DMS 273 (cell line): Measurements from ENCODE around the gene SH3RF2.
"Not testable (repeated sequence)": the region's sequence is repeated elsewhere in the genome, so short reads cannot be mapped to it uniquely, and the experiment has no call there.

ENCODE experiments used
- DNase-seq: peaks from one replicate; lab custom pipeline; 2025; ENCODE audit not compliant: unreplicated experiment; lab: John Stamatoyannopoulos, UW

Gene SH3RF2

DNA sequence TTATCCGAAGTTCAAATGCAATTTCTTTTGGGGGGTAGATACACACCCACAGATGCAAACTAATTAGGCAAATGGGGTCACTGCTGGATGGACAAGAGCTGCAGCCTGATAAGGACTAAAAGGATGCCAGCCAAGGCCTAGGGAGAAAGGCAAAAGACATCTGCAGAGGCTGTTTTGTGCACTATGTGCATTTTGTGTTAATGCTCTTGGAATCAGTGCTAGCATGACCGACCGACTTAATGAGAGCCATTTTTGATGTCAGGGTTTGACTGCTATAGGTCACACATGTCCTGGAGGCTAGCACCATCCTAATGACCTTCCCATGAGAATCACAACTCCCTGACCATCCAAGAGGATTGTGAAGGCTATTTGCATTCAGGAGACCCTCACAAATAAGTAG is 134.4 kb downstream of the SH3RF2 start:
- DNase-seq = no peak

DNA sequence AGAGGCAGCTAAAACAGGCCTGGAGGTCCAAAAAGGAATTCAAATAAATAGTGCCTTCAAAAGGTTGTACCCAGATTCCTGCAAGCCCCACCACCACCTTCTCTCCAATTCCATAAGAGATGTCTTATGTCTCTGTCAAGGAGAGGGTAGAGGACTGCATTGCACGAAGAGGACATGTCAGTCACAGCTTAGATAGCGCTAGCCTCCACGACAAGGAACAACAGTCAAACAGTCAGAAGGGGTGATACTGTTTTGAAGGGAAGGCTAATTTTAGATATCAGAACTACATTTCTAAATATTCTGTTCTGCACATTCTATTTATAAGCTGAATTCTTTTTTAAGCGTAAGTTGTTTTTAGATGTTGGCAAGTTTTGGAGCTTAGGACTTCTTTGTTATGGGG is 134.8 kb downstream of the SH3RF2 start:
- no peak for DNase-seq

DNA sequence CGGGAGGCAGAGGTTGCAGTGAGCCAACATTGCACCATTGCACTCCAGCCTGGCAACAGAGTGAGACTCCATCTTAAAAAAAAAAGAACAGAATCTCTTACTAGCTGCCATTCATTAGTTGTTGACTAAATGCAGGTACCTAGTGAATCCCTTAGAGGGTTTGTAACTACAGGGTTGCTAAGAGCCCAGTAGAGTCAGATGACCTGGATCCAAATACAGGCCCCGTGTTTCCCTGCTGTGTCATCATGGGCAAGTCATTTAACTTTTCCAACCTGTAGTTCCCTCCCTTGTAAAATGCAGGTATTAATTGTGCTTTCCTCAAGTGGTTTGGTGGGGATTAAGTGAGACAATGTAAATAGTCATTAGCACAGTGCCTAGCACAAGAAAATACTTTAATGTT is 136.2 kb downstream of the SH3RF2 start:
- DNase-seq = no peak

DNA sequence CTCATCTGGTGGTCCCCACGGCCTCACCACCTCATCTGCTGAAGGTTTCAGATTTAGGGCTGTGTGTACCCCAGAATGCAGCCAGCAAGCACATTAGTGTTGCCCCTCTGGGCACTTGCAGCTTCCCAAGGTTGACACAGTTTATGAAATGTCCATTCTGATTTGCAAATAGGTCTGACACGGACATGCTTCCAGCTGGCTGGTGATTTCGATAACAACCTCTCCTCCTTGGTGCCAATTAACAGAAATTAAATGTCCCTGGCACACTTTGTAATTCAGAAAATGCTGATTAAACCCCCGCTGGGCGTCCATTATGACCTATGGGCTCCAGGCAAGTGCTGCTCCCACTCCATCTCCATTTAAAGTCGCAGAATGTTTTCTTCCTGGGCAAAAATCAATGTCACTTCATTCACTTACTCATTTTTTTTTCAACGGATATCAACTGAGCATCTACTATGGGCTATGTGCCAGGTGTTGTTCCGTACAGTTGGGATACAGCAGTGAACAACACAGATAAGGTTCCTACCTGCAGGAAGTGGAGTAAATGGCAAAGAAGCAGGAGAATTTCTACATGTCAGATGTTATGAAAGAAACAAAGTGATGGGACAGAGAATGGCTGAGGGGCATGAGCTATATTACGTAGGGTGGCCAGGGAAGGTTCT is 137.0 kb downstream of the SH3RF2 start:
- DNase-seq = no peak

DNA sequence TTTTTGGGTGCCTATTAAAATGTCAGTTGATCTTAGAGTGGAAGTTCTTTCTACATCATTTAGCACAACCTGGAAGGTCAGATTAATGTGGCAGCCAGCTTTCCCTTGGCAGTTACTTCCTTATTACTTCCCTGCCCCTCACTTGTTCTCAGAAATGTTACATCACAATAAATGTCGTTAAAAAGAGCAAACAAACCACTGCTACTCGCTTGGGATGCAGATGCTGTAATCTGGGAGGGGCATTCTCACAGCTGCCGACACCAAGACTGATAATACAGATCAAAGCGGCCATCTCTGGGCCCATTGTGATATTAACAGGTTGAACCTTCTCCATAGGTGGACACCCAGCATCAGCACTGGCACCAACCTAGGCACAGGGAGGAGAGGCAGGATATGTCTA is 139.7 kb downstream of the SH3RF2 start:
- DNase-seq = no peak

DNA sequence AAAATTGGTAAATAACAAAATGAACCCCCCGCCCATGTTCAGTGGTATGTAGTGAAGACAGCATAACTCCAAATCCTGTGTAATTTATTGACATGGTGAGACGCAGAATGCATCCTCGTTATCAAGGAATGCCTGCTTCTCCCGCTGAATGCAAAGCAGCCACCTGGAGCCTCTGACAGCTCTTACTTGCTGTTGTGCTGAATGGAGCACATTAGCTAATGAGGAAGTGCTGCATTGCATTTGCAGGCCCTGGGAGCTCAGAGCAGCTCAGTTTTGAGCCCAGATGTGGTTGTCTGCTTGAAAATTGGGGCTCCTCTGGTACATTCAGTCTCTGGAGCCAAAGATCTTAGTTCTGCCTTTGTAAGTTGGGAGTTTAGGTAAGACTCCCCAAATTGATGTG is 140.1 kb downstream of the SH3RF2 start:
- DNase-seq = peak; percentile 14

DNA sequence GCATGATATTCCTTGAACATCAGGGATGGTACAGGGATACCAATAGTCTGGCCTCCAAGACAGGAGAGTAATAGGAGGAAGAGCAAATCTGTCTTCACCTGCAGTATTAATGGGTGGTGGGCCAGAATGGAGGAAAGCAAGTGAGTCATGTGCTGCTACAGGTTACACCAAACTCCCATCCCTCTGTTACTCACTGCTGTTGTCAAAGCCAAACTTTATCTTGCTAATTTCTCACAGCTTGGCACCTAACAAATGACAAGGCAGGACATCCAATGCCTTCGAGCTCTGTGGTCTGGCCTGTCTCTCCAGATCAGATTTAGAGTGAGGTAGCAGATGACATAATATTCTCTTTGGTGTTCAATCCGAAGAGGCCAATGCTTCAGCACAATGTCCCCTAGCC is 142.2 kb downstream of the SH3RF2 start:
- DNase-seq = no peak

DNA sequence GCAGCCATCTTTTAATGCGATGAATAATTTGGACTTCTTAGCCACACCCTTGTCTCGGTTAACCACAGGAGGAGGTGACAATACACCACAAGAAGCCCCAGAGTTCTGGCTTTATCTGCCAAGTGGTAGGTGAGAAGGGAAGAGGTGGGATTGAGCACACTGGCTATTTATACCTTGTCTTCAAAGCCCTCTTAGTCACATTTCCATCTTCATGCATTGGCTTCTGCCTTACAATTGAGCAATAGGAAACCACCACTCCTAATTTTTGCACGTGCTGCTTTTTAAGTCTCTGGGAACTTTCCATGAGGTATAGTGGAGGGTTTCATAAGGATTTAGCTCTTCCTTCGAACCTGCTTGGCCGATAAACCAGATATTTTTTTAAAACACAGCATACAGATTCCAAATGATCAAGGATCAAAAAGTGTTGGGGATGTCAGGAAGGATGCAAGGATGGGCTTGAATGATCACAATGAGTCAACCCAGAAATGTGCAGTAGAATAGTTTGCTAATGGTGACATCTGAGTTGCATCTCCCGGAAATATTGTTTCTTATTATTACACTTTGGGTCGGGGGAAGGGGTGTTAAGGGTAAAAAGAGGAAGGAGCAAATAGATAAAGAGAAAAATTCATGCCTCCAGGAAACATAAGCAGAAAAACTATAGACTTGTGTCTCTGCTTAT is 143.5 kb downstream of the SH3RF2 start:
- no peak for DNase-seq

DNA sequence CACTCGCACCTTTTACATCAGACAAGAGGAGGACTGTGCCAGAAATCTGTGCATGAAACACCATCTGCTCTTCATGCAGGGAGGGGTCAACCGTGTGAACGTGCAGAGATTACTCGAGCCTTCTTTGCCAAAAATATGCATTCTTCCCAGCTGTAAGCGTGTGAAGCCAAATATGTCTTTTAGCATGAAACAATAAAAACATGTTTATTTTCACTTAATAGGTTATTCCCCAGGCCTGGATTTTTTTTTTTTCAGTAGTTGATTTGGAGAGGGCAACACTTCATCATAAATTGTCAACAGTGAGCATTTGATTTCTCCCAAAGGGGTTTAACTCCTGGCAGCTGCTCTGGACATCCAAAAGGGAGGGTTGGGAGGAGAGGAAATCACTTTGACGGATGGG is 145.2 kb downstream of the SH3RF2 start:
- DNase-seq = peak; percentile 74

DNA sequence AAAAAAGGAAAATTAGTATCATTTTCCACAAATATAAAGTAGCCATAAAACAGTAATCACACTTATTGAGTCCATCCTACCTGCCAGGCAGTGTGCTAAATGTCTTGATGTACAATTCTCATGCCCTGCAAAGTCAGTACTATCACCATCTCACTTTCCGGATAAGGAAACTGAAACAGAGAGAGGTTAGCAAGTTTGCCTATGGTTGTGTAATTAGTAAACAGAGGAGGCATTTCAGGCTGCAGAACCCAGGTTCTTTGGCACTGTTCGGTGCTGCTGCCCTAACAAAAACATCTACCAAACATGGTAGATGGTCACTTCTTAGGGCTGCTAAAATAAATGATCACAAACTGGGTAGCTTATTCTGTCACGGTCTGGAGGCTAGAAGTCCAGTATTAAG is 146.4 kb downstream of the SH3RF2 start:
- DNase-seq = no peak

DNA sequence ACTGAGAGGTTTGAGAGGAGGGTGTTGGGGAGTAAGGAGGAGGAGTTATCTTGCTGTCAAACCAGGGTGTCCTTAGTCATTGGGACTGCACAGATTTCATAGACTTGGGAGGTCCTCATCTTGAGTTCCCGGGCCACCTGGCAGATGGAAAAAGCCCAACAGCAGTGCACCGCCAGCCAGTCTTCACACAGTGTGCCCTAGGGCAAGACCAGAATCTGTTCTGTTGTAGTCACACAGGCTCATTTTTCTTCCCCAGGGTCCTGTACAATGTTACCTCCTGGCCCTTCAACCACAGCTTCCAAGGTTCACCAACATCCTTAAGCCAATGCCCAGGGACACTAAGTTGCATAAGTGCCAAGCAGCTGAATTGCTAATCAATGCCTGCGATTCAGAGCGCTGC is 148.0 kb downstream of the SH3RF2 start:
- peak; percentile 26 for DNase-seq

DNA sequence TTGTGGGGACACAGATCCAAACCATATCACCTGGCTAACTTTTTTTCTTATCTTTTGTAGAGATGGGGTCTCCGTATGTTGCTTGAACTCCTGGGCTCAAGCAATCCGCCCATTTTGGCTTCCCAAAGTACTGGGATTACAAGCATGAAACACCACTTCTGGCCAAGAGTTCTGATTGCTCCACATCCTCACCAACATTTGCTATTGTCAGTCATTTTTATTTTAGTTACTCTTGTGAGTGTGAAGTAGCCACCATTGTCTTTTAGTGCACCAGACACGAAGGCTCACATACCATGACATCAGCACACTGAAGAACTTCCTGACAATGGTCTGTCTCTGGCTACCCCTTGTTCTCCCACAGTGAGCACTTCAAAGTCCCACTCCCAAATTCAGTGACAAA is 151.7 kb downstream of the SH3RF2 start:
- DNase-seq = no peak

DNA sequence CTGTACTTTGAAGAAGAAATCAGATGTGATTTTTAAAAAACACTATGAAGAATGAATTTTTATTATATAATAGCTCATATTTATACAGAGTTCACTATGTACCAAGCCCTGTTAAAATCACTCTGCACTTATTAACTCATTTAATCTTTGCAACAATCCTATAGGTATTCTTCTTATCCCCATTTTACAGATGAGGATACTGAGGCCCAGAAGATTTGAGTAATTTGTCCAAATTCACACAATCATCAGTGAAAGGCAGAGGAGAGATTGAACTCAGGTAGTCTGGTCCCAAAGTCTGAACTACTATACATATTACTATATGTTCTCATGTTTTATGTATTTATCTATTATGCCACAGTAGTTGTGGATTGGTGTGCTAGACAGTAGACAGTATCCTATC is 152.9 kb downstream of the SH3RF2 start:
- DNase-seq = no peak

DNA sequence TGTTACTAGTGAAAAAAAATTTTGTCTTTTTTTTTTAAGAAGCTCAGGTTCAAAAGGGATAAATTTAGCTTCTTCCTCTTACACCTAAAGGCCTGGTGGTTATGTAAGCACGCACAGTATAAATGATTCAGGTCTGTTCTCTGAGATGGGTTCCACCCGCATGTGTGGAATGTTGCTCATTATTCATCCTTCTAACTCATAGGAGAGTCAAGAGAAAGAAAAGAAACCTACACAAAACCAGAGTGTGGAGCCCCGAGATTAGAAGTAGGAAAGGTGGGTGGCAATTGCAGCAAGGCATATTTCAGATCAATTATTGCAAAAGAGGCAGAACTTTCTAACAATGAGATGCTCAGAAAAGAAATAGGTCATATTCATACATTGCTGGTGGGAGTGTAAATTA is 155.5 kb downstream of the SH3RF2 start:
- no peak for DNase-seq

DNA sequence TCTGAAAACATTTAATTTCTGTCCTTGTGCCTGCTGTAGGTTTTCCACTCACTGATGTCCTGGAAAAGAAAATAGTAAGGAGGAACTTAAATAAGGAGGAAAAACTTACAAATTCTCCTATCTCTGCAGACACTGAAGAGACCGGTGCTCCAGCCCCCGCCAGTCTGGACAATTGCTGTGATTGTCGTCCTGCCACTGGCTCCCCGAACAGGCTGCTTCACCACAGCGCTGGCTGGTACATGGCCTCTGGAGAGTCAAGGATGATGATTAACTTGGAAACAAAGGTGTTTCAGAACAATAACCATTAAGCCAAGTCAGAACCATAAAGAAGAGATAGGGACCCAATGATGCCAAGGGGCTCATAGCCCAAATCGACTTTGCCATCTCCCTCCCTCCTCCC is 161.7 kb downstream of the SH3RF2 start:
- no peak for DNase-seq

DNA sequence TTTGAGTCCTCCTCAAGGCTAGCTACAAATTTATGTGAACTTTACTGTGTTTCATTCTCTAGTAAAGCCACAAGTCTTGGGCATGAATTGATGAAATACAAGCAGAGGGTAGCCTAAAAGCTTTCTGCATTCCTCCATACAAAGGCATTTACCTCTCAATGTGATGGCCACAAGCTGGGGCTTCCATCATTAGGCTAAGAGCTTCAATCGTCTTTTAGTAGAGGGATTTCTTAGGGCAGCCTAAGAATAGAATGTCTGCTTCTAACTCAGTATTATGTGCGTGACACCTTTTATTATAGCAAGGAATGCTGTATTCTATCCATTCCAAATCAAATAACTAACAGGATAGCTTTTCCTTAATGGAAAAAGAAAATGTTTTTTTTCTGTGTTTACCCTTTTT is 165.3 kb downstream of the SH3RF2 start:
- DNase-seq = no peak

DNA sequence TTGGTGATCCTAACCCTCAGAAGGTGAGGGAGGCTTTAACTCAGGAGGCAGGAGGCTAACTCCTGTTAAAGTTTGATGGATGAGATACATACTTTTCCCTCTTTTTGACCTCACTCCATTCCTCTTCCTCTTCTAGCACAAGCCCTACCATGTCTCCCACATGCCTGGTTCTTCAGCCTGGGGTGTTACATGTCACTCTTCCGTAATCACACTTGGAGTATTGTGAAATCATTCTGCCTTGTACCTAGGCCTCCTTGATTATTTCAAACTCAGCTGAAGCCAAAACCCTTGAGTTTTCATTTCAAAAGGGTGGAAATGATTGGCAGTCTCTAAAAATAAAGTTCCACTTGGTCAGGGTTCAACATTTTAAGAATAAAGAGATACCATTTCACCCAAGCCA is 167.2 kb downstream of the SH3RF2 start:
- DNase-seq = no peak

DNA sequence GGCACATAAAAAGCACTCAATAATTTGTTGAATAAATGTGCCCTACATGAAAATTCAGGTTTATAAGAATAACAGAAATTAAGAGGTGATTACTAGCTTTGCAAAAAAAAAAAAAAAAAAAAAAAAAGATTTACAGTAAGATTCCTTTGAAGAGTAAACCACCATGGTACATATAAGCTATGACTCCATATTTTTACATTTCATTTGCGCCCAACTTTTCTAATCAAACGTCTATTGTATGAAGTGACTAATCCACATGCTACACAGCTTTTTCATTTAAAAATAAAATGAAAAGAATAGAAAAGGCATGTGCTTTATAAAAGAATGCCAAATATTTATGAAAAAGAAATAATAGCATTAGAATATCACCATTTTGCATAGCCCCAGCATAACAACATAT is 169.1 kb downstream of the SH3RF2 start, which contains the start of gene PLAC8L1:
PLAC8L1 (minus strand) TSS at position 101 of the 400 bp plus-strand sequence. CDS start 1,266 bp downstream, outside the sequence.
- DNase-seq = no peak

DNA sequence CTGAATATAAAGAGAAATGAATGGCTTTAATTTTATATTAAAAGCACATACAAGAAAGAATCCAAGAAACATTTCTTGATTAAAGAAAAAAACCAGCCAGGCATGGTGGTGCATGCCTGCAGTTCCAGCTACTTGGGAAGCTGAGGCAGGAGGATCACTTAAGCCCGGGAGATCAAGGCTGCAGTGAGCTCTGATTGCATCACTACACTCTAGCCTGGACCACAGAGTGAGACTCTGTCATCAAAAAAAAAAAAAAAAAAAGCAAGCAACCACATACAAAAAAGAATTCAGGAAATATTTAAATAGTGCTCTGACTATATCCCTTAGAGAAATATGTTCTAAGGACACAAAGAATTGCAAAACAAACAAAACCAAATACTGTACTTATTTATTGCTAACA is 171.5 kb downstream of the SH3RF2 start:
- DNase-seq = no peak

DNA sequence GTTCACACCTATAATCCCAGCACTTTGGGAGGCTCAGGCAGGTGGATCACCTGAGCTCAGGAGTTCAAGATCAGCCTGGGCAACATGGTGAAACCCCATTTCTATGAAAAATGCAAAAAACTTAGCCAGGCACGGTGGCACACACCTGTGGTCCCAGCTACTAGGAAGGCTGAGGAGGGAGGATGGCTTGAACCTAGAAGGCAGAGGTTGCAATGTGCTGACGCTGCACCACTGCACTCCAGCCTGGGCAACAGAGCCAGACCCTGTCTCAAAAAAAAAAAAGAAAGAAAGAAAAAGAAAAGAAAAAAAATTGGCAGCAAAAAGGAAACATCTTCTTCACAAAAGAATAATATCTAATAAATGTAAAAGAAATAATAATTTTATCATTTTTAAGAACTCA is 172.5 kb downstream of the SH3RF2 start:
- not testable (repeated sequence) for DNase-seq

DNA sequence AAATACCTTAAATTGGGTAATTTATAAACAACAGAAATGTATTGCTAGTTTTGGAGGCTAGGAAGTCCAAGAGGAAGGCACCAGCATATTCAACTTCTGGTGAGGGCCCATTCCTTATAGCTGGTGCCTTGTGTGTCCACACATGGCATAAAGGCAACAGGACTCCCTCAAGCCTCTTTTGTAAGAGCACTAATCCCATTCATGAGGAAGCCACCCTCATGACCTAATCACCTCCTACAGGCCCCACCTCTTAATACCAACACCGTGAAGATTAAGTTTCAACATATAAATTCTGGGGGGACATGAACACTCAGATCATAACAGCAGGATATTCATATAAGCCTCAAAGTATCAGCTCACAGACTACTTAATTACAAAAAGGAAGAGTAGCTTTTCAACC is 173.0 kb downstream of the SH3RF2 start:
- no peak for DNase-seq

DNA sequence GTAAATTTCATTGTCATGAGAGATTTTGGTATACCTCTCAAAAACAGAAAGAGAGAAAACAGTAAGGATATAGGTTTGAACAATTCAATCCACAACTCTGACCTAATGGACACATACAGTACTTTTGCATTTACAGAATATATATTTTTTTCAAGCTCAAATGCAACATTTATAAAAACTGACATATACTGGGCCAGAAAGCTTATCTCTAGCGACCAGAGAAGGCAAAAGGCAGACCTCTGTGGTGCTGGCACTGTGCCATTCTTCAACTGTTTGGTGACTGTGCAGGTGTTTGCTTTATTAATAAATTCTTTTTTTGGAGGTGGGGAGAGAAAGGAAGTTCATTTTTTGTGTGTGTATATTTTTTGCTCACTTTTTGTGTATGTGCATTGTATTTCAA is 175.0 kb downstream of the SH3RF2 start:
- DNase-seq = peak; percentile 7

DNA sequence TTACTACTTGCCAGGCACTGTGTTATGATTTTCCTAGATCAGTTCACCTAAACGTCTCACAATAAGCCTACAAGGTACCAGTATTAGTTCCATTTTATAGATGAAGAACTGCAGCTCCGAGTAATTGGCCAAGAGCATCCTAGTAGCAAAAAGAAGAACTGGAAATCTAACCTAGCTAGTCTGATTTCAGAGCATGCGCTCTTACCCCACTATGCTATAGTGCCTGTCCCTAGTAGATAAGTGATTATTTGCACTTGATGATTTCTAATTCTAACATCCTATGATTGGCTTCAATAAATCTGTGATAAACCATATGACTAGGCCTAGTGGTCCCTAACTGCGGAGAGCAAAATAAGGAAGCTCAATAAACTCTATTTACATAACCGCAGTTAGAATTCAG is 176.1 kb downstream of the SH3RF2 start:
- DNase-seq = no peak
